K562 (cell line): ENCODE measurements around the gene PSD2. TPM values are rescaled to one million over a fixed set of nuclear protein-coding genes. Genes with fewer than 3 reads are reported as not detected.

ENCODE experiments used
- ATAC-seq: fragments of 200-7000 bp; cut with Tn5 transposase; 3 replicates; pipeline ENCODE4 v1.9.1; 2020; ENCODE audit warnings: moderate library complexity
- BruUV-seq: library from RNA; stranded (reverse); fragments of 400-500 nt; replicated peaks from 2 replicates; lab custom pipeline; 2021; lab: Mats Ljungman, UMichigan
- CTCF ChIA-PET: fragments of 300-600 bp; formaldehyde crosslinking; extraction: SDS; loops from one replicate; lab custom pipeline; 2021; ENCODE audit warnings: low intra/inter-chr PET ratio; lab: Yijun Ruan, JAX
- POLR2A ChIA-PET: fragments of 300-600, 350-650 bp; sonication (Branson Sonifier 250); formaldehyde crosslinking; extraction: SDS; loops from one replicate; lab custom pipeline; 2021; ENCODE audit warnings: antibody characterized with exemption, inconsistent platforms; lab: Yijun Ruan, JAX
- DNase-seq, 4 experiments: peaks; one replicate each; pipeline versions ENCODE4 v3.0.0 to v3.0.0-alpha.2; 2011 to 2018; ENCODE audit warnings: low spot score in 3 of 4, mixed read lengths in 3 of 4; ENCODE audit errors: extremely low read depth in 1 of 4
- FAIRE-seq: peaks from 2 replicates; lab custom pipeline; 2011; peaks lifted over from hg19 to GRCh38; lab: Jason Lieb, UNC
- H2AFZ ChIP-seq: 2 replicates; pipeline ENCODE4 v1.6.0; 2011; ENCODE audit warnings: low read depth, low read length, control low read depth, inconsistent platforms
- H3K27ac ChIP-seq: fragments of 200-600 bp; 3 replicates; pipeline ENCODE4 v1.8.0; 2011; ENCODE audit warnings: low read depth, mild to moderate bottlenecking, control low read depth, inconsistent platforms, low read length, moderate library complexity, mixed read lengths; ENCODE audit errors: extremely low read depth
- H3K27me3 ChIP-seq, 2 experiments: fragments of 300-600 bp in 1 of 2; 2 replicates in 1 of 2; 3 replicates in 1 of 2; pipeline versions ENCODE4 v1.6.0 to v1.8.0; 2011; ENCODE audit warnings: inconsistent platforms in 2 of 2, low read length in 2 of 2, mild to moderate bottlenecking in 1 of 2, mixed read lengths in 1 of 2, moderate library complexity in 1 of 2; ENCODE audit not compliant: control insufficient read depth in 2 of 2, insufficient read depth in 2 of 2
- H3K36me3 ChIP-seq: fragments of 300-600 bp; 3 replicates; pipeline ENCODE4 v1.8.0; 2011; ENCODE audit warnings: mild to moderate bottlenecking, low read length, inconsistent platforms; ENCODE audit not compliant: control insufficient read depth, insufficient read depth
- H3K4me1 ChIP-seq, 2 experiments: fragments of 200-600 bp in 1 of 2; replicated peaks in 1 of 2; 2 replicates in 1 of 2; 3 replicates in 1 of 2; pipeline versions ENCODE4 v1.5.1 to v1.8.0; 2011; ENCODE audit warnings: inconsistent platforms in 2 of 2, low read length in 2 of 2, mild to moderate bottlenecking in 1 of 2, mixed read lengths in 1 of 2, moderate library complexity in 1 of 2; ENCODE audit not compliant: control insufficient read depth in 2 of 2, insufficient read depth in 2 of 2
- H3K4me2 ChIP-seq: 2 replicates; pipeline ENCODE4 v1.6.1; 2011; ENCODE audit warnings: low read length, control low read depth, inconsistent platforms, mixed read lengths; ENCODE audit not compliant: insufficient read depth
- H3K4me3 ChIP-seq: fragments of 200-600 bp; sonication (generic), shearing (Covaris generic); 2 replicates; pipeline ENCODE4 v1.5.1; 2016; ENCODE audit warnings: control low read depth, inconsistent platforms
- H3K79me2 ChIP-seq: fragments of 200-600 bp; 3 replicates; pipeline ENCODE4 v1.8.0; 2011; ENCODE audit warnings: low read length, inconsistent platforms; ENCODE audit not compliant: control insufficient read depth, insufficient read depth
- H3K9ac ChIP-seq, 2 experiments: 2 replicates each; pipeline versions ENCODE4 v1.6.0 to v1.6.1; 2011; ENCODE audit warnings: low read depth in 2 of 2, low read length in 2 of 2, control low read depth in 1 of 2, inconsistent platforms in 1 of 2, mild to moderate bottlenecking in 1 of 2, mixed read lengths in 1 of 2; ENCODE audit not compliant: insufficient read depth in 1 of 2
- H3K9me1 ChIP-seq: one replicate; pipeline ENCODE4 v1.6.0; 2011; ENCODE audit warnings: inconsistent platforms, mild to moderate bottlenecking, low read length, moderate library complexity; ENCODE audit not compliant: control insufficient read depth, insufficient read depth
- H3K9me3 ChIP-seq: replicated peaks from 2 replicates; pipeline ENCODE4 v1.5.1; 2011; ENCODE audit warnings: low read depth, low read length, inconsistent platforms; ENCODE audit not compliant: control insufficient read depth, insufficient read depth
- H4K20me1 ChIP-seq: replicated peaks from 2 replicates; pipeline ENCODE4 v1.6.1; 2011; ENCODE audit warnings: low read length, inconsistent platforms, mixed read lengths; ENCODE audit not compliant: control insufficient read depth, insufficient read depth
- COPS2 ChIP-seq: fragments of 450-650 bp; conservative IDR thresholded peaks from 2 replicates; pipeline ENCODE4 v1.6.1; 2016; ENCODE audit warnings: mild to moderate bottlenecking, moderate library complexity
- KDM1A ChIP-seq, 2 experiments: fragments of 450-650 bp; IDR thresholded peaks; 2 replicates each; pipeline ENCODE4 v1.6.1; 2016; ENCODE audit warnings: mild to moderate bottlenecking in 2 of 2
- RAD21 ChIP-seq, 2 experiments: fragments of 250-450 bp in 1 of 2; fragments of 450-650 bp in 1 of 2; sonication (Bioruptor Pico) in 1 of 2; formaldehyde crosslinking in 1 of 2; IDR thresholded peaks in 1 of 2; conservative IDR thresholded peaks in 1 of 2; 2 replicates each; pipeline versions ENCODE4 v1.4.0 to v1.8.0; 2020 to 2022; ENCODE audit warnings: mild to moderate bottlenecking in 2 of 2, moderate library complexity in 1 of 2
- TOE1 ChIP-seq, 2 experiments: fragments of 450-650 bp in 1 of 2; sonication (generic) in 1 of 2; formaldehyde crosslinking in 1 of 2; IDR thresholded peaks; 2 replicates each; pipeline versions ENCODE4 v1.7.1 to v1.8.0; 2016 to 2022; ENCODE audit warnings: borderline replicate concordance in 2 of 2, mild to moderate bottlenecking in 2 of 2, antibody characterized with exemption in 1 of 2, inconsistent platforms in 1 of 2, low read depth in 1 of 2, missing genetic modification reagents in 1 of 2, moderate library complexity in 1 of 2
- WGBS: fragments of 100-300 bp; shearing (Covaris generic); methylation state at CpG from one replicate; pipeline ENCODE4 v1.1.6; 2016; ENCODE audit warnings: low coverage, mixed read lengths; ENCODE audit not compliant: insufficient coverage; ENCODE audit errors: missing lambda C conversion rate; 5-methylcytosine and 5-hydroxymethylcytosine counted together
- in situ Hi-C: fragments of 300-500 bp; cut with MboI; formaldehyde crosslinking; loops from 4 replicates; pipeline ENCODE4 v1.15.0; 2018; ENCODE audit warnings: inconsistent platforms, mixed read lengths
- intact Hi-C: fragments of 100-400 bp; cut with micrococcal nuclease; formaldehyde crosslinking; loops from 2 replicates; pipeline ENCODE4 v1.14.2; 2022
- polyA plus RNA-seq, 8 experiments: library from polyadenylated mRNA; depleted of rRNA in 4 of 8; stranded (reverse) in 5 of 8; unstranded in 3 of 8; fragments of >200 nt; fragmentation: Nextera tagmentation in 2 of 8; fragmentation: Illumina TruSeq in 1 of 8; extraction: Ambion mirVana in 2 of 8; extraction: Trizol in 1 of 8; gene quantifications; 2 replicates each; pipeline versions ENCODE4 v1.2.1 to v1.2.3, GENCODE V29; 2011 to 2014; ENCODE audit warnings: inconsistent platforms in 1 of 8, missing spikeins in 1 of 8
- total RNA-seq, 7 experiments: library from RNA; depleted of rRNA in 6 of 7; stranded (reverse); fragments of >200 nt in 6 of 7; fragmentation: Illumina TruSeq in 2 of 7; extraction: Trizol in 2 of 7; gene quantifications; 2 replicates each; pipeline versions ENCODE4 v1.2.1 to v1.2.3, GENCODE V29; 2011 to 2021; ENCODE audit warnings: low replicate concordance in 1 of 7
- TF ChIP-seq, protein P1 (sequence below): IDR thresholded peaks from 3 replicates; pipeline ENCODE4 v1.6.1; 2011; ENCODE audit warnings: borderline replicate concordance, mild to moderate bottlenecking; ENCODE audit not compliant: insufficient read length, insufficient read depth

The PSD2 gene
- total and polyA plus RNA-seq, 9 of the 15 experiments (the other 6 are each of a cell fraction or from before 2014, with no cell fraction given) = 0.01 to 0.09 (median 0.04) TPM; not detected in 4

DNA sequence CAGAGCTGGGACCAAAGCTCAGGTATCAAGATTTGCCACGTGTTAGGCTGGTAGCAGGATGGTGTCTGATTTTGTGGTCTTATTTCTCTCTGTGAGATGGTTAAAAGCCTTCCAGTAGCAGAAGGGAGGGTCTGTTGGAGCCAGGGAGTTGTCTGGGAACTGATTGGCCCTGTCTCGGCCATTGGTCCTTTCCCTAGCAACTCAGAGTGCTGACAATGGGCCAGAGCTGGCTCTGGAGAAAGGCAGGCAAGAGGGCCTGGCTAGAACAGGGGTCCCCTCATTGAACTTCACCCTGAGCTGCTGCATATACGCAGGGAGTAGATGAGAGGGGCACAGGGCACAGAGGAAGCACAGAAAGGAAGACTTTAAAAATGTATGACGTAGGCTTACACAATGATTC is 92.8 kb downstream of the PSD2 start:
- H3K4me3 ChIP-seq = no peak overlapping the region
- ChIA-PET CTCF (no interaction called here), POLR2A (interaction anchor here (1.2 kb wide), 1 partner anchor 14 kb away, joined by 4 read pairs; no protein-coding TSS in a partner anchor)
- in situ Hi-C loops (no loop called here), intact Hi-C loops (no loop called here)
- FAIRE-seq = no peak
- no peaks in the 10 kb centered on the region for H4K20me1 ChIP-seq
- 5% methylated on average over 4 of the region's 4 CpGs for WGBS
- 0 out of 2 replicates have a peak overlapping the region, but pooled peaks have one; percentile 35 for H2AFZ ChIP-seq
- H3K79me2 ChIP-seq = no peaks in the 10 kb centered on the region
- BruUV-seq = no TSS peak
- DNase-seq = no peak
- TF ChIP-seq RAD21 (CRISPR knock-in tag; conservative IDR thresholded peaks at IDR 0.05 in 1 of 2, IDR thresholded peaks at IDR 0.05 in 1 of 2) (no peak), TOE1 (IDR thresholded peaks at IDR 0.05; ENCODE audit: borderline replicate concordance) (no peak), TOE1 (CRISPR knock-in tag; IDR thresholded peaks at IDR 0.05; ENCODE audit: borderline replicate concordance, low read depth) (no peak), KDM1A (IDR thresholded peaks at IDR 0.05) (no peak), COPS2 (no peak)
- TF ChIP-seq, protein P1, sequence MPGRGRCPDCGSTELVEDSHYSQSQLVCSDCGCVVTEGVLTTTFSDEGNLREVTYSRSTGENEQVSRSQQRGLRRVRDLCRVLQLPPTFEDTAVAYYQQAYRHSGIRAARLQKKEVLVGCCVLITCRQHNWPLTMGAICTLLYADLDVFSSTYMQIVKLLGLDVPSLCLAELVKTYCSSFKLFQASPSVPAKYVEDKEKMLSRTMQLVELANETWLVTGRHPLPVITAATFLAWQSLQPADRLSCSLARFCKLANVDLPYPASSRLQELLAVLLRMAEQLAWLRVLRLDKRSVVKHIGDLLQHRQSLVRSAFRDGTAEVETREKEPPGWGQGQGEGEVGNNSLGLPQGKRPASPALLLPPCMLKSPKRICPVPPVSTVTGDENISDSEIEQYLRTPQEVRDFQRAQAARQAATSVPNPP = no peak
- no peaks in the 10 kb centered on the region for H3K9me3 ChIP-seq
- H3K9ac ChIP-seq = no peak overlapping the region
- no peaks in the 10 kb centered on the region; a peak in 1 of 5 replicates for H3K4me1 ChIP-seq
- H3K4me2 ChIP-seq = no peak overlapping the region
- no peaks in the 10 kb centered on the region for H3K9me1 ChIP-seq
- peaks cover 12 to 63% of the 10 kb centered on the region in 2 experiments; a peak in 4 of 5 replicates for H3K27me3 ChIP-seq
- H3K36me3 ChIP-seq = no peaks in the 10 kb centered on the region
- ATAC-seq = peak; percentile 37
- H3K27ac ChIP-seq = no peak overlapping the region
